Measurements from ENCODE around the gene SLC25A51.

SLC25A51 gene

DNA sequence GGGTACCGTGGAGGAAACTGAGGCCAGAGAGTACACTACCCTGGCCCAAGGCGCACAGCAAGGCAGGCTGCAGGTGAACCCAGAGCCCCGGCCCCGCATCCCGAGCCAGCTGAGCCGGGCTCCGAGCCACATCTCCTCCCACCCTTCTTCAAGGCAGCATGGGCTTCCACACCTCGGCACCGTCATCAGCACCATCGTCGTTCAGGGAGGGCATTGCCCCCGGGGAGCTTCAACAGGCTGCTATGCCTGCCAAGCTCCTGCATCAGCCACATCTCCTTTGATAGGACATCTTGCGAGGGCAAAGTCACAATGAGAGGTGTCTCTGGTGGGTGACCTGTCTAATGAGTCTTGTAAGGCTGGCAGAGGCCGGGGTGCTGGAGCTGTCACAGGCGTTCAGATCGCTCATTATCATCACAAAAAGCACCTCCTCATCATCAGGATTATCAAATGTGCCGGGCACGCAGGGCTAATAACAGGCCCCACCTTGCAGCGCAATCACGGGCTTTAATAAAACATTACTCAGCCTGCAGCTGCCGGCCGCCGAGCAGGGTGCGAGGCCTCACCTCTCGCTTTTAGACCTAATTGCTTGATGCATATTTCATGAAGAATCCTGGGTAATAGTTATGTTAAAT is 20.0 kb upstream of the SLC25A51 start:
- TF ChIP-seq, protein P1, sequence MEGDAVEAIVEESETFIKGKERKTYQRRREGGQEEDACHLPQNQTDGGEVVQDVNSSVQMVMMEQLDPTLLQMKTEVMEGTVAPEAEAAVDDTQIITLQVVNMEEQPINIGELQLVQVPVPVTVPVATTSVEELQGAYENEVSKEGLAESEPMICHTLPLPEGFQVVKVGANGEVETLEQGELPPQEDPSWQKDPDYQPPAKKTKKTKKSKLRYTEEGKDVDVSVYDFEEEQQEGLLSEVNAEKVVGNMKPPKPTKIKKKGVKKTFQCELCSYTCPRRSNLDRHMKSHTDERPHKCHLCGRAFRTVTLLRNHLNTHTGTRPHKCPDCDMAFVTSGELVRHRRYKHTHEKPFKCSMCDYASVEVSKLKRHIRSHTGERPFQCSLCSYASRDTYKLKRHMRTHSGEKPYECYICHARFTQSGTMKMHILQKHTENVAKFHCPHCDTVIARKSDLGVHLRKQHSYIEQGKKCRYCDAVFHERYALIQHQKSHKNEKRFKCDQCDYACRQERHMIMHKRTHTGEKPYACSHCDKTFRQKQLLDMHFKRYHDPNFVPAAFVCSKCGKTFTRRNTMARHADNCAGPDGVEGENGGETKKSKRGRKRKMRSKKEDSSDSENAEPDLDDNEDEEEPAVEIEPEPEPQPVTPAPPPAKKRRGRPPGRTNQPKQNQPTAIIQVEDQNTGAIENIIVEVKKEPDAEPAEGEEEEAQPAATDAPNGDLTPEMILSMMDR (IDR thresholded peaks at IDR 0.05; ENCODE audit: borderline replicate concordance, insufficient read depth, low read depth, low read length), result no peak

DNA sequence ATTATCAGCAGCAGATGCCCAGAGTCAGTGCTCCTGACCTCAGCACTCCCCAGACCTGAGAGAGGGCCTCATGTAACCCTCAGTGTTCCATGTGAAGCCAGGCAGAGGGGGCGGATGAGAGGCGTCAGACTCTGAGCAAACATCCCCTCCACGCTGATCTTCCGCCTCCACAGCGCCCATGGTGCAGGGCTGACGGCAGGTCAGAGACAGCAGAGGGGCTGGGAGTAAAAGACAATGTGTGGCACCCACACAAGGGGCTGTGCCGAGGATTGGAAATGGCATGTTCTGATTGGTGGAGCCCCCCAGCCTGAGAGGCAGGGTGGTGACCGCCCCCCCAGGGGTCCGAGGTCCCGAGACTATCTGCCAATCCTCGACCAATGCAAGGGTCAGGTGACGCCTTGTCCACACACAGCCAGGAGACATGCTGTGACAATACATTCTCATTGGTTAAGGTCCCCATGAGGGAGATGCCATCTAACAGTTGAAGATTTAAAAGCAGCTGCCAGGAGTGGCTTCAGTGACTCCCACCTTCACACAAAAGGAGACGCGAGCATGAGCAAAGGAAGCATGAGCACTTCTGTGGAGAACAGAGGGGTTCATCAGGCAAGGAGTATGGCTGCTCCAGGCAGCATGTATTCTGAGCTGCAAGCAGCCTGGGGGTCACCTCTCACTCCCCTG is 19.3 kb upstream of the SLC25A51 start:
- no peak overlapping the region for H3K4me3 ChIP-seq (ENCODE audit: low read depth, low read length)
- TF ChIP-seq, protein P1 (IDR thresholded peaks at IDR 0.05; ENCODE audit: borderline replicate concordance, insufficient read depth, low read depth, low read length), result no peak

More for the DNA sequence above, 20.0 kb upstream of the SLC25A51 start:
- H3K4me3 ChIP-seq (ENCODE audit: low read depth, low read length), result no peak overlapping the region

DNA sequence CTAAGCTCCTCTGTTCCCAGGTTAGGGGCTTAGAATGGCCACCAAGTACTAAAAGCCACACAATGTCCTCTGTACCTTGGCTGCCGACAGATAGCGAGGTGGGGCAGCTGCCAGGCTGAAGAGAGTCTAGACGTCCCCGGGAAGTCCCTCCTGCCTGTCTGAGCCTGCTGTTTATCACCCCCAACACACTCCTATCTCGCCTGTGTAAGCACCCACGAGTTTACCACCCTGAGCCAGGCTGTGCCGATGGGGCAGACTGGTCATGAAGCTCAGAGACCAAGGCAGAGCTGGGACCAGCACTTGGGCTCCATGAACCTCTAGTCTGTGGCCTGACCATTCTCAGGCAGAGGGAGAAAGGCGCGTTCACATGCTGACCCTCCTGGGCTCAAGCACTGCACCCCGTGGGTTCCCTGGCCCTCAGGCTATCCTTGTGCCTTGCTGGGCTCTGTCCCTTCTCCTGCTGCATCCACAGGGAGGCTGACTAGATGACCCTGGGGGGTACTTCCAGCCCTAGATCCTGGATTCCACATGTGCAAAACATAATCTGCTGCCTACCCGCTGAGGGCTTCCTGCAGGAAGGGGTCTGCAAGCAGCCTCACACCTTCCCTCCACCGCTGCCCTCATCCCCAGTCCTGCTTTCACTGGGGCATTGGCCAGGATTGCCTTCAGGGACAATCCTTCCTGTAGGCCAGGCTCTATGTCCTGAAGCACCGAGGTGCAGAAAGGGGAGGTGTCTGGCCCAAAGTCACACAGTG is 18.6 kb upstream of the SLC25A51 start:
- no peak overlapping the region for H3K4me3 ChIP-seq (ENCODE audit: low read depth, low read length)
- TF ChIP-seq, protein P1 (IDR thresholded peaks at IDR 0.05; ENCODE audit: borderline replicate concordance, insufficient read depth, low read depth, low read length), result no peak

DNA sequence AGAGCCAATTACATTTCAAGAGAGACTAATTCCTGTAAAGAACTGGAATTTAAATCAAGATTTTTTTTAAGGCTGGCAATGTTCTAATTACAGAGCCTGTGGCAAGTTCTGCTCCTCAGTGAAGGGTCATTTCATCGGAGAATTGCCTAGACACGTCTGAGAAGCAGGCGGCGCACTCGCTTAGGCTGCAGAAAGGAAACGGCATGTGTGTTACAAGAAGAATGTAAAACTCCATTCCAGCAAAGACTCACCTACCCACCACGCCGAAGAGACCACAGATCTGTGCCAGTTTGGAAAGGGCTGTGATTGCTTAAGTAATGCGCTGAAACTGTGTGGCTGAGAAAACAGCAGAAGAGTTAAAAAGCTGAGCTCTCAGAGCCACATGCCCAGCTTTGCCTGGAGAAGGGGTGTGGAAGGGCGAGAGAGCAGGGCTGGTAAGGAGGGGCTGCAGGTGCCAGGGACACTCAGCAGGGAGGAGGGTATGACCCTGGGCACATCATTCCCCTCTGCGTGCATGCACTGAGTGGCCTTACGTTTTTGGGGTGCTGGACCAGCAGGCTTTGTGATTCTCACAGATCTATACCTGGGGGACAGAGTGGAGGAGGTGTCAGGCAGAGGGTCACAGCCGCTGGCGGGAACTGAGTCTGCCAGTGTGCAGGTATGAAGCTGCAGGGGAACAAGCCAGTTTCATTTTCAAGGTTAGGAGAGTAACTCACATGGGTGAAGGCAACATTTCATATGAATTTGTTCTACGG is 17.8 kb upstream of the SLC25A51 start:
- TF ChIP-seq, protein P1 (IDR thresholded peaks at IDR 0.05; ENCODE audit: borderline replicate concordance, insufficient read depth, low read depth, low read length), result no peak
- H3K4me3 ChIP-seq (ENCODE audit: low read depth, low read length), result no peak overlapping the region

DNA sequence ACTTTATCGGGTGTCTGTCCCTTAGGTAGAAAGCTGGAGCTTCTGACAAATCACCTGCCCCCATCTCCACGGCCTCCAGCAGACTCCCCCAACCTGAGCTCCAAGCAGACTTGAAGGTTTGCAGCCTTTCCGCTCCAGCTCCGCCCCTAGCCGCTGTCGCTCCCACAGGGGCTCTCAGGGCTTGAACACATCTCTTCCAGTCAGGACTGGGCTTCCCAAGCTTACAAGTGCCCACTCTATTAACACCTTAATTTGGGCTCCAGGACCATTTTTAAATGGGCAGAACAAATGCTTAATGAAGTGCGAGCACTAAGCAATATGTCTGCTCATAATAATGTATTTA is 17.2 kb upstream of the SLC25A51 start:
- H3K4me3 ChIP-seq (ENCODE audit: low read depth, low read length), result no peak overlapping the region
- TF ChIP-seq, protein P1 (IDR thresholded peaks at IDR 0.05; ENCODE audit: borderline replicate concordance, insufficient read depth, low read depth, low read length), result no peak

DNA sequence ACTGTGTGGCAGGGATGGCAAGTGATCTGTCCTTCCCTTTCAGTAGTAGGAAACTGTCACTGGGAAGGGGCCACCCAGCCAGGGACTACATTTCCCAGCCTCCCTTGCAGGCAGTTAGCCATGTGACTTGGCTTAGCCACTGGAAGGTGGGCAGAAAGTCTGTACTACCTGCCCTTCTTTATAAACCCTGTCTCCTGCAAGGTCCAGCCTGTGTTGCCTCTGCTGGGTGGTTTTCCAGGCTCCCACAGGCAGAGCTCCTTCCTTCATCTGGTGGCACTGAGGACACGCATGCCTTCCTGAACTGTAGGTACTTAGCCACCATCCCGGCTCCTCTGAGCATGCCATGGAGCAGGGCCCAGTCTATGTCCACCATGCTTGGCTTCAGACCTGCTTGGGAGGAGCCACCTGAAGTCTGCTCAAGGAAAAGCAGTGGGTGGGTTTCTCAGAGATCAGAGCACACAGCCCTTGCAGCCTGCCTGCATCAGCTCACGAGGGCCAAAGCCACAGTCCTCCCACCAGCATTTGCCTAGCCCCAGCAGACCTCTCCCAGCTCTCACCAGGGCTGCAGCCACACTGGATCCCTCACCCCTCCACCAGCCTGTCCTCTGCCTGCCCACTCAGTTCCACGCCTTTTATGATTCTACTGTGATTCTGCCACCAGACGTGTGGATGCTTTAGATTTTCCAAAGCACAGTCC is 16.7 kb upstream of the SLC25A51 start:
- H3K4me3 ChIP-seq (ENCODE audit: low read depth, low read length), result no peak overlapping the region
- TF ChIP-seq, protein P1 (IDR thresholded peaks at IDR 0.05; ENCODE audit: borderline replicate concordance, insufficient read depth, low read depth, low read length), result no peak

All from GM12875 (cell line).